K562 (cell line): ENCODE data around the gene PRMT7. TPM values are rescaled to one million over a fixed set of nuclear protein-coding genes. Genes with fewer than 3 reads are reported as not detected.

Experiments
- ATAC-seq: fragments of 200-7000 bp; cut with Tn5 transposase; 3 replicates; pipeline ENCODE4 v1.9.1; 2020; ENCODE audit warnings: moderate library complexity
- BruUV-seq: library from RNA; stranded (reverse); fragments of 400-500 nt; replicated peaks from 2 replicates; lab custom pipeline; 2021; lab: Mats Ljungman, UMichigan
- CTCF ChIA-PET: fragments of 300-600 bp; formaldehyde crosslinking; extraction: SDS; loops from one replicate; lab custom pipeline; 2021; ENCODE audit warnings: low intra/inter-chr PET ratio; lab: Yijun Ruan, JAX
- POLR2A ChIA-PET: fragments of 300-600, 350-650 bp; sonication (Branson Sonifier 250); formaldehyde crosslinking; extraction: SDS; loops from one replicate; lab custom pipeline; 2021; ENCODE audit warnings: antibody characterized with exemption, inconsistent platforms; lab: Yijun Ruan, JAX
- DNase-seq, 4 experiments: peaks; one replicate each; pipeline versions ENCODE4 v3.0.0 to v3.0.0-alpha.2; 2011 to 2018; ENCODE audit warnings: low spot score in 3 of 4, mixed read lengths in 3 of 4; ENCODE audit errors: extremely low read depth in 1 of 4
- FAIRE-seq: peaks from 2 replicates; lab custom pipeline; 2011; peaks lifted over from hg19 to GRCh38; lab: Jason Lieb, UNC
- H2AFZ ChIP-seq: 2 replicates; pipeline ENCODE4 v1.6.0; 2011; ENCODE audit warnings: low read depth, low read length, control low read depth, inconsistent platforms
- H3K27ac ChIP-seq: fragments of 200-600 bp; 3 replicates; pipeline ENCODE4 v1.8.0; 2011; ENCODE audit warnings: low read depth, mild to moderate bottlenecking, control low read depth, inconsistent platforms, low read length, moderate library complexity, mixed read lengths; ENCODE audit errors: extremely low read depth
- H3K27me3 ChIP-seq, 2 experiments: fragments of 300-600 bp in 1 of 2; 2 replicates in 1 of 2; 3 replicates in 1 of 2; pipeline versions ENCODE4 v1.6.0 to v1.8.0; 2011; ENCODE audit warnings: inconsistent platforms in 2 of 2, low read length in 2 of 2, mild to moderate bottlenecking in 1 of 2, mixed read lengths in 1 of 2, moderate library complexity in 1 of 2; ENCODE audit not compliant: control insufficient read depth in 2 of 2, insufficient read depth in 2 of 2
- H3K36me3 ChIP-seq: fragments of 300-600 bp; 3 replicates; pipeline ENCODE4 v1.8.0; 2011; ENCODE audit warnings: mild to moderate bottlenecking, low read length, inconsistent platforms; ENCODE audit not compliant: control insufficient read depth, insufficient read depth
- H3K4me1 ChIP-seq, 2 experiments: fragments of 200-600 bp in 1 of 2; replicated peaks in 1 of 2; 2 replicates in 1 of 2; 3 replicates in 1 of 2; pipeline versions ENCODE4 v1.5.1 to v1.8.0; 2011; ENCODE audit warnings: inconsistent platforms in 2 of 2, low read length in 2 of 2, mild to moderate bottlenecking in 1 of 2, mixed read lengths in 1 of 2, moderate library complexity in 1 of 2; ENCODE audit not compliant: control insufficient read depth in 2 of 2, insufficient read depth in 2 of 2
- H3K4me2 ChIP-seq: 2 replicates; pipeline ENCODE4 v1.6.1; 2011; ENCODE audit warnings: low read length, control low read depth, inconsistent platforms, mixed read lengths; ENCODE audit not compliant: insufficient read depth
- H3K4me3 ChIP-seq: fragments of 200-600 bp; sonication (generic), shearing (Covaris generic); 2 replicates; pipeline ENCODE4 v1.5.1; 2016; ENCODE audit warnings: control low read depth, inconsistent platforms
- H3K79me2 ChIP-seq: fragments of 200-600 bp; 3 replicates; pipeline ENCODE4 v1.8.0; 2011; ENCODE audit warnings: low read length, inconsistent platforms; ENCODE audit not compliant: control insufficient read depth, insufficient read depth
- H3K9ac ChIP-seq, 2 experiments: 2 replicates each; pipeline versions ENCODE4 v1.6.0 to v1.6.1; 2011; ENCODE audit warnings: low read depth in 2 of 2, low read length in 2 of 2, control low read depth in 1 of 2, inconsistent platforms in 1 of 2, mild to moderate bottlenecking in 1 of 2, mixed read lengths in 1 of 2; ENCODE audit not compliant: insufficient read depth in 1 of 2
- H3K9me1 ChIP-seq: one replicate; pipeline ENCODE4 v1.6.0; 2011; ENCODE audit warnings: inconsistent platforms, mild to moderate bottlenecking, low read length, moderate library complexity; ENCODE audit not compliant: control insufficient read depth, insufficient read depth
- H3K9me3 ChIP-seq: replicated peaks from 2 replicates; pipeline ENCODE4 v1.5.1; 2011; ENCODE audit warnings: low read depth, low read length, inconsistent platforms; ENCODE audit not compliant: control insufficient read depth, insufficient read depth
- H4K20me1 ChIP-seq: replicated peaks from 2 replicates; pipeline ENCODE4 v1.6.1; 2011; ENCODE audit warnings: low read length, inconsistent platforms, mixed read lengths; ENCODE audit not compliant: control insufficient read depth, insufficient read depth
- MED1 ChIP-seq: sonication (generic); formaldehyde crosslinking; IDR thresholded peaks from 2 replicates; pipeline ENCODE4 v1.8.1; 2023; ENCODE audit warnings: missing genetic modification reagents, borderline replicate concordance
- NR0B1 ChIP-seq: fragments of 450-650 bp; IDR thresholded peaks from one replicate; pipeline ENCODE4 v1.6.1; 2018; ENCODE audit warnings: mild to moderate bottlenecking, moderate library complexity; ENCODE audit not compliant: partially characterized antibody
- RFX7 ChIP-seq: fragments of 250-450 bp; sonication (Bioruptor Pico); IDR thresholded peaks from 2 replicates; pipeline ENCODE4 v1.5.1; 2021; ENCODE audit warnings: mild to moderate bottlenecking
- SIRT6 ChIP-seq: IDR thresholded peaks from one replicate; pipeline ENCODE4 v1.6.1; 2012; ENCODE audit warnings: low read depth, mild to moderate bottlenecking, control low read depth, inconsistent platforms, low read length, moderate library complexity
- SPI1 ChIP-seq: IDR thresholded peaks from 2 replicates; pipeline ENCODE4 v1.6.1; 2011; ENCODE audit warnings: low read depth, low read length, control low read depth, borderline replicate concordance
- ZFX ChIP-seq: sonication (generic); formaldehyde crosslinking; IDR thresholded peaks from 2 replicates; pipeline ENCODE4 v1.8.0; 2022; ENCODE audit warnings: mild to moderate bottlenecking, missing genetic modification reagents, moderate library complexity
- ZNF134 ChIP-seq: fragments of 250-450 bp; sonication (Bioruptor Pico); conservative IDR thresholded peaks from 2 replicates; pipeline ENCODE4 v1.4.0; 2020
- WGBS: fragments of 100-300 bp; shearing (Covaris generic); methylation state at CpG from one replicate; pipeline ENCODE4 v1.1.6; 2016; ENCODE audit warnings: low coverage, mixed read lengths; ENCODE audit not compliant: insufficient coverage; ENCODE audit errors: missing lambda C conversion rate; 5-methylcytosine and 5-hydroxymethylcytosine counted together
- in situ Hi-C: fragments of 300-500 bp; cut with MboI; formaldehyde crosslinking; loops from 4 replicates; pipeline ENCODE4 v1.15.0; 2018; ENCODE audit warnings: inconsistent platforms, mixed read lengths
- intact Hi-C: fragments of 100-400 bp; cut with micrococcal nuclease; formaldehyde crosslinking; loops from 2 replicates; pipeline ENCODE4 v1.14.2; 2022
- polyA plus RNA-seq, 8 experiments: library from polyadenylated mRNA; depleted of rRNA in 4 of 8; stranded (reverse) in 5 of 8; unstranded in 3 of 8; fragments of >200 nt; fragmentation: Nextera tagmentation in 2 of 8; fragmentation: Illumina TruSeq in 1 of 8; extraction: Ambion mirVana in 2 of 8; extraction: Trizol in 1 of 8; gene quantifications; 2 replicates each; pipeline versions ENCODE4 v1.2.1 to v1.2.3, GENCODE V29; 2011 to 2014; ENCODE audit warnings: inconsistent platforms in 1 of 8, missing spikeins in 1 of 8
- total RNA-seq, 7 experiments: library from RNA; depleted of rRNA in 6 of 7; stranded (reverse); fragments of >200 nt in 6 of 7; fragmentation: Illumina TruSeq in 2 of 7; extraction: Trizol in 2 of 7; gene quantifications; 2 replicates each; pipeline versions ENCODE4 v1.2.1 to v1.2.3, GENCODE V29; 2011 to 2021; ENCODE audit warnings: low replicate concordance in 1 of 7

Gene PRMT7
- total and polyA plus RNA-seq, 9 of the 15 experiments (the other 6 are each of a cell fraction or from before 2014, with no cell fraction given), result 6.4 to 88.8 (median 73.1) TPM

GRCh38 chr16:68367891-68368290, 57.1 kb downstream of the PRMT7 start:
- Histone ChIP-seq H3K4me3 (no peak overlapping the region), H3K4me2 (no peak overlapping the region), H3K27ac (no peak overlapping the region), H3K36me3 (no peaks in the 10 kb centered on the region), H3K9me3 (no peaks in the 10 kb centered on the region), H3K9ac (no peak overlapping the region), H3K9me1 (no peaks in the 10 kb centered on the region), H3K4me1 (peaks cover 9 to 58% of the 10 kb centered on the region in 2 experiments; a peak in 3 of 5 replicates), H4K20me1 (peaks cover 11% of the 10 kb centered on the region), H2AFZ (no peak overlapping the region), H3K79me2 (no peaks in the 10 kb centered on the region)
- WGBS, result 33% methylated on average over 11 of the region's 14 CpGs
- BruUV-seq, result no TSS peak
- ATAC-seq (no peak), DNase-seq (no peak), FAIRE-seq (no peak)
- ChIA-PET CTCF (no interaction called here), POLR2A (interaction anchor here (0.6 to 0.8 kb wide), 2 partner anchors 33 to 805 kb away, joined by 3 read pairs; no protein-coding TSS in a partner anchor)
- intact Hi-C loops, result no loop called here
- in situ Hi-C loops, result no loop called here
- TF ChIP-seq RFX7 (CRISPR knock-in tag), result no peak
- no peak for TF ChIP-seq MED1
- TF ChIP-seq ZNF134, result no peak
- TF ChIP-seq NR0B1, result no peak
- no peak for TF ChIP-seq SPI1
- no peak for TF ChIP-seq SIRT6
- no peak for TF ChIP-seq ZFX (CRISPR knock-in tag)
- TF ChIP-seq, all 486 proteins: peak for 0
- H3K27me3 ChIP-seq, result peaks cover 30 to 52% of the 10 kb centered on the region in 2 experiments; a peak in 4 of 5 replicates
